HG03439 (cell line): Measurements from ENCODE around the gene FRMD5.
"Not testable (repeated sequence)": the region's sequence is repeated elsewhere in the genome, so short reads cannot be mapped to it uniquely, and the experiment has no call there.

Experiments
- ATAC-seq: cut with Tn5 transposase; IDR thresholded peaks from one replicate; pipeline ENCODE4 v1.9.1; 2021; ENCODE audit warnings: mild to moderate bottlenecking, moderate library complexity; ENCODE audit not compliant: unreplicated experiment

Gene FRMD5

GRCh38 chr15:44195151-44195740 lies at the start of gene FRMD5:
Gene FRMD5, minus strand, starts transcription at chr15:44195271.
- peak; percentile 94 for ATAC-seq

GRCh38 chr15:44243829-44244228 lies 48.8 kb upstream of the FRMD5 start:
- no peak for ATAC-seq

DNA sequence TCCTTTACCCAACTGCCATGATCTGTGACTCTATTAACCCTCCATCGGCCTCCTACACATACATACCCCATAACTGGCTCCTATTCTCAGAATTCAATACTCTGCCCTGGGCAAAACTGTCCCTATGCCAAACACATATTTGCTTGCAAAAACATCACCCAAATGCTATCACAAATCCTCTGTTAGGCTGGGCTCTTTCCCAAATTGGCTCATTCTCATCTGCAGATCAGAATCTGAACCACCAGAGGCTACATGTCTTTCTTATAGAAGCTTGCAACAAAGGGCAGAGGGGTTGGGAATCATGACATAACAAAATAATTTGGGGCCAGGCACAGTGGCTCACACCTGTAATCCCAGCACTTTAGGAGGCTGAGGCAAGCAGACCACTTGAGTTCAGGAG lies 48.1 kb upstream of the FRMD5 start:
- ATAC-seq = no peak

DNA sequence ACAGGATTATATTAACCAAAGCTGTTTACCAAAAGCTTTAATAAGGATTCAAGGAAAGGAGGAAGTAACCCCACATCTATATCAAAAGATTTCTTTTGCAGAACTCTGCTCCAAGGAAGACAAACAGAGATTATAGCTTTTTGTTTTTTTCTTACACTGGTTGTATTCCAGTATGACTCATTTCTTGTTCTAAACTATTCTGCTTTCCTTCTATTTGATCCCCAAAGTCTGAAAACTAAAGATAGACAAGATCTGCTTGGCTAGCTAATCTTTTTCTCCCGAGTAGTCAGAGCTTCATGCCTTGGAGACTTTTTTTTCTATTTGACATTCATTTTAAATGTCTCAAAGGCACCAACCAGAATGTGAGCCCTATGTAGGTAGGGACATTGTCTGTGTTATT lies 36.8 kb upstream of the FRMD5 start:
- ATAC-seq = no peak

DNA sequence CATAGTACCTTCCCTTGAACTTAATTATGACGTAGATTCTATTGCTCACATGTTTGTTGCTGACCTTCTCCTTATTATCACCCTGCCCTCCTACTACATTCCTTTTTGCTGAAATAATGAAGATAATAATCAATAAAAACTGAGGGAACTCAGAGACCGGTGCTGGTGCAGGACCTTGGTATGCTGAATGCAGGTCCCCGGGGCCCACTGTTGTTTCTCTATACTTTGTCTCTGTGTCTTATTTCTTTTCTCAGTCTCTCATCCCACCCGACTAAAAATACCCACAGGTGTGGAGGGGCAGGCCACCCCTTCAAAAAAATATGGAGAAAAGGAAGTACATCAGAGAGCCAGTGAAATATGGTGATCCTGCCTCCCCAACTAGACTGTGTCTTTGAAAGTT lies 34.2 kb upstream of the FRMD5 start:
- ATAC-seq = not testable (repeated sequence)

DNA sequence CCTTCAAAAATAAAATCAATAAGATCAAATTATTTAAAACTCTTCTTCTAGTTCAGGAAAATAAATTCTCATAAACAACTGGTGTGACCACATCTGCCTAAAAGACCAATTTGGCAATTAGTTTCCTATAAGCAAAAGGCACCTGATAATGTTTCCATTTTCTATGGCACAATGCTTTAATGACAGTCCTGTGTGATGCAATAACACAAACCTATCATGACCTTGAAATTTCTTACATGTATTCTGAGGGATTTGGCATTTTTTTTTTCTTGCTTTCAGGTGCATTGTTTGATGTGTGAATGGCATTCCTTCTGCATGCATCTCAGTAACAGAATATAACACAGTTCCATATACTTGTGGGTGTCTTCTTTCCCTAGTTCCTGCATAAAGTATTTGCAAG lies 32.5 kb upstream of the FRMD5 start:
- ATAC-seq = no peak

DNA sequence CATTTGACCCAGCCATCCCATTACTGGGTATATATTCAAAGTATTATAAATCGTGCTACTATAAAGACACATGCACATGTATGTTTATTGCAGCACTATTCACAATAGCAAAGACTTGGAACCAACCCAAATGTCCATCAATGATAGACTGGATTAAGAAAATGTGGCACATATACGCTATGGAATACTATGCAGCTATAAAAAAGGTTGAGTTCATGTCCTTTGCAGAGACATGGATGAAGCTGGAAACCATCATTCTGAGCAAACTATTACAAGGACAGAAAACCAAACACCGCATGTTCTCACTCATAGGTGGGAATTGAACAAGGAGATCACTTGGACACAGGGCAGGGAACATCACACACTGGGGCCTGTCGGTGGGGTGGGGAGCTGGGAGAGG lies 31.9 kb upstream of the FRMD5 start:
- ATAC-seq = not testable (repeated sequence)

DNA sequence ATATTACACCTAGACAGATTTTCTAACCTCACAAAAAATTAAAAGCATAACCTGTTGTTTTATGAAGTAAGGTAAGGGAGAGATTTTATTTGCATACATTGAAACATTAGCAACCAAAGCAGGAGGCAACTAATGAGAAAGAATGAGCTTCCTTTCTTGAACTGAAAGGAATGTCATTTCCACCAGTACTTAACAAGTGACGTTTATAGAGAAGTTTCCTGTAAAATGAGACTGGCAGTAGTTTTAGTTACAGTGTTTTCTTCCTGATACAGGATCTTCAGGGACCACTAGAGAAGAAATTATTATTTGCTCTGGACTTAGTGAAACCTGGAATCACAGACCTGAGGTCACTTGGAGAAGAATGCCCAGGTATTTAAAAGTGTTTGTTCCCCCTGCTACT lies 27.4 kb upstream of the FRMD5 start:
- no peak for ATAC-seq

- ATAC-seq = no peak
Measured at GRCh38 chr15:44219073-44219472, 24.0 kb upstream of the FRMD5 start.

DNA sequence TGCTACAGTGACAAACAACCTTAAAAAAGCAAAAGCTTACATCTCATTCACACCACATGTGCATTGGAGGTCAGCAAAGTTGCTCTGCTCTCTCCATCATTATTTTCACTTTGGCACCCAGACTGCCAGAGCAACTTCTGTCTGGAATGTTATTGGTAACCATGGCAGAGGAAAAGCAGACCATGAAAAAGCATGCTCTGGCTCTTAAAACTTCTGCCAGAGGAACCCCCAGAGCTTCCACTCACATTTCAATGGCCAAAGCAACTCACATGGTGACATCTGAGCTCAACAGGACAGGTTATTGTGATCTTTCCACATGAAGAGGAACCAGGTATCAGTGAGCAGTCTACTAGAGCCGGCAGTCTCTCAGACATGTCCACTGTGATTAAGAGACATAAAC lies 21.9 kb upstream of the FRMD5 start:
- no peak for ATAC-seq

- ATAC-seq = no peak
Measured at GRCh38 chr15:44215594-44215993, 20.5 kb upstream of the FRMD5 start.

DNA sequence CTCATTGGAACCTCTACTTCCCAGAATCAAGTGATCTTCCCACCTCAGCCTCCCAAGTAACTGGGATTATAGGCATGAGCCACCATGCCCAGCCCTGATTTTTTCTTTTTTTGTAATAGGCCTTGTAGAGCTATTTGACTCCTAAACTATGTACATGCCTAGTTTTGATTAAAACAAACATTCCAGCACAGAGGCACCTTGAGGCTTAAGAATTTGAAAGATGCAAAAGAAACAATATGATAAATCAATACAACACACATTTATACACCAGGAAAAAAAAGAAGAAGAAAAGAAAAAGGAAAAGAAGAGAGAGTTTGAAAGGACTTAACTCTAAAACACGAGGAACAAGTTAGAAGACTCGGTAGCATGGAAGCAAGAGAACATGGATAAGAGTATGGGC lies 13.9 kb upstream of the FRMD5 start:
- no peak for ATAC-seq

GRCh38 chr15:44207643-44208042 lies 12.6 kb upstream of the FRMD5 start:
- no peak for ATAC-seq

- no peak for ATAC-seq
Measured at GRCh38 chr15:44199393-44199792, 4.3 kb upstream of the FRMD5 start.

GRCh38 chr15:44194323-44195150 lies 534 bp downstream of the FRMD5 start:
- no peak for ATAC-seq

GRCh38 chr15:44193651-44194322 lies 1.3 kb downstream of the FRMD5 start:
- no peak for ATAC-seq

DNA sequence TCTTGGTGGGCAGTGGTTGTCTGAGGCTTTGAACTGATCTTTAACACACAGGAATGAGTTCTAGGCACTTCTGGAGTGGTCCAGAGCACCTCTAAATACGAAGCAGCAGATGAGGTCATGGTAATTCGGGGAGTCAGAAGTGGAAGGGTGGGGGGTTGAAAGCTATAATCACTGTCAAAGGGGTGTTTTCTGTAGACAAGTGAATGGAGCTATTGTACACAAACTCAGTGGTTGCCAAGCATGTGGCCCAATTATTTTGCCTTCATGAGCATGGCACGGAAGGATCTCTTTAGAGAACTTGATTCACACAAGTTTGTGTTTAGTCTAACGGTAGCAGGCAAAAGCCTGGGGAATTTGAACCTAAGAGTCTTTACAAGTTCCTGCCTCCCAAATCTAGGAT lies 6.3 kb downstream of the FRMD5 start:
- ATAC-seq = no peak

- no peak for ATAC-seq
Measured at GRCh38 chr15:44186705-44187104, 8.4 kb downstream of the FRMD5 start.

GRCh38 chr15:44183363-44183762 lies 11.7 kb downstream of the FRMD5 start:
- no peak for ATAC-seq

- no peak for ATAC-seq
Measured at GRCh38 chr15:44181410-44181809, 13.7 kb downstream of the FRMD5 start.

DNA sequence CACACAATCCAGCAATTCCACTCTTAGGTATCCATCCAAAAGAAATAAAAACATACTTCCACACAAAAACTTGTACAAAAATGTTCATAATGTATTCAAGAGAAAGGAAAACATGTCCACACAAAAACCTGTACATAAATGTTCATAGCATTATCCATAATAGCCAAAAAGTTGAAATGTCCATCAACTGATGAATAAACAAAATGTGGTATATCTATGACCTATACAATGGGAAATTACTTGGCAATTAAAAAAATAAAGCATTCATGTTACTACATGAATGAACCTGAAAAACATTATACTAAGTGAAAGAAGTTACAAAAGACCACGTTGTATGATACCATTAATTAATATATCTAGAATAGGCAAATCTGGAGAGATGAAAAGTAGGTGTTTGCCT lies 17.9 kb downstream of the FRMD5 start:
- ATAC-seq = no peak

GRCh38 chr15:44173813-44174212 lies 21.3 kb downstream of the FRMD5 start:
- ATAC-seq = no peak
